8988T (cell line): Measurements from ENCODE around the gene ANKRD17.

Experiments
- DNase-seq: peaks from one replicate; pipeline ENCODE4 v3.0.0; 2011

The ANKRD17 gene

GRCh38 chr4:73037057-73037456 lies 221.5 kb downstream of the ANKRD17 start:
- DNase-seq: no peak

GRCh38 chr4:73036123-73036522 lies 222.5 kb downstream of the ANKRD17 start:
- DNase-seq: no peak

DNA sequence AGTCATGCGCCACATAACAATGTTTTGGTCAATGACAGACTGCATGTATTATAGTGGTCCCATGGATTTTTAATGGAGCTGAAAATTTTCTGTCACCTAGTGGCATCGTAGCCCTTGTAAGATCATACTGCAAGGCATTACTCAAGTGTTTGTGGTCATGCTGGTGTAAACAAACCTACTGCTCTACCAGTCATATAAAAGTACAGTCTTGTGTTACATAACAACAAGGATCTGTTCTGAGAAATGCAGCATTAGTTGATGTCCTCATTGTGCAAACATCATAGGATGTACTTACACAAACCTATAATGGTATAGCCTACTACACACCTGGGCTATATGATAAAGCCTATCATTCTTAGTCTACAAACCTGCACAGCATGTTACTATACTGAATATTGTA lies 223.7 kb downstream of the ANKRD17 start:
- DNase-seq: no peak

GRCh38 chr4:73028621-73029020 lies 230.0 kb downstream of the ANKRD17 start:
- no peak for DNase-seq
